GM10266 (cell line): ENCODE results near the gene MTHFS.
"Not testable (repeated sequence)": the region's sequence is repeated elsewhere in the genome, so short reads cannot be mapped to it uniquely, and the experiment has no call there.

Experiments used
- DNase-seq: peaks from one replicate; pipeline ENCODE4 v3.0.0; 2012; ENCODE audit errors: extremely low spot score
- TF ChIP-seq, protein P1 (sequence below): IDR thresholded peaks from 2 replicates; pipeline ENCODE4 v1.5.1; 2012; ENCODE audit warnings: mild to moderate bottlenecking, low read depth; ENCODE audit not compliant: control insufficient read depth, insufficient read depth; ENCODE audit errors: missing control alignments

Gene MTHFS

DNA sequence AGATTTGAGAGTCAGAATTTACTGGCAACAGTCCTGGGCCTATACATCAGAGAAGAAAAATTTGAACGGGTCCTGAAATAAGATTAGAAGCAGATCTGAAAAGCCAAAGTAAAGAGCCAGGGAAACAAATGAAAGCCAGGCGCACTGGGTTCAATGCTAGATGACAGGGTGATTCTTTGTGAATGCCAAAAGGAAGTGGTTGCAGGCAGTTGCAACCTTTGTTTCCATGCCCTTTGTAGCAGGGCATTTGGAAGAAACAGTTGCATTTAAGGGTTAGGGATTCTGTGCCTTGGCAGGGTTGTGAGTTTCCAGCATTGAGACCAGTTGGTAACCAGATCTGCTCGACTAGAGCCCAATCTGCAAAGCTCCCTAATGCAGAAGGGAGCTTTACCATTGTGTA lies 36.4 kb upstream of the MTHFS start:
- TF ChIP-seq, protein P1, sequence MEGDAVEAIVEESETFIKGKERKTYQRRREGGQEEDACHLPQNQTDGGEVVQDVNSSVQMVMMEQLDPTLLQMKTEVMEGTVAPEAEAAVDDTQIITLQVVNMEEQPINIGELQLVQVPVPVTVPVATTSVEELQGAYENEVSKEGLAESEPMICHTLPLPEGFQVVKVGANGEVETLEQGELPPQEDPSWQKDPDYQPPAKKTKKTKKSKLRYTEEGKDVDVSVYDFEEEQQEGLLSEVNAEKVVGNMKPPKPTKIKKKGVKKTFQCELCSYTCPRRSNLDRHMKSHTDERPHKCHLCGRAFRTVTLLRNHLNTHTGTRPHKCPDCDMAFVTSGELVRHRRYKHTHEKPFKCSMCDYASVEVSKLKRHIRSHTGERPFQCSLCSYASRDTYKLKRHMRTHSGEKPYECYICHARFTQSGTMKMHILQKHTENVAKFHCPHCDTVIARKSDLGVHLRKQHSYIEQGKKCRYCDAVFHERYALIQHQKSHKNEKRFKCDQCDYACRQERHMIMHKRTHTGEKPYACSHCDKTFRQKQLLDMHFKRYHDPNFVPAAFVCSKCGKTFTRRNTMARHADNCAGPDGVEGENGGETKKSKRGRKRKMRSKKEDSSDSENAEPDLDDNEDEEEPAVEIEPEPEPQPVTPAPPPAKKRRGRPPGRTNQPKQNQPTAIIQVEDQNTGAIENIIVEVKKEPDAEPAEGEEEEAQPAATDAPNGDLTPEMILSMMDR = no peak
- DNase-seq = no peak

DNA sequence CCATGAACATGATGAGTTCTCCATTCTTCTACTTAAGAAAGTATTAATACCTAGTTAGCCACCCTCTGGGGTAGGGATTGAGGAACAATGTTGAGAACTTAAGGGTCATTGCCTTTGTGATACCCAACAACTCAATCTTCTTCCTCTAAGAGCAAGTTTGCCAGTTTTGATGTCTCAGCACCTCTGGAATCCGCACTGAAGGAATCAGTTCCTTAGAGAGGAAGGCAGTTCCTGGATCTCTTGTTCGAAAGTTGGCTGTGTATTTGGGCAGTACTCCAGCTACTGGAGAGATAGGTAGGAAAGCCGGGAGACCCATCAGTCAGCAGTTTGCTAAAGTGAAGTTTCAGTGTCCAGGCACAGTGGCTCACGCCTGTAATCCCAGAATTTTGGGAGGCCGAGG lies 35.6 kb upstream of the MTHFS start:
- no peak for DNase-seq
- TF ChIP-seq, protein P1 = no peak

DNA sequence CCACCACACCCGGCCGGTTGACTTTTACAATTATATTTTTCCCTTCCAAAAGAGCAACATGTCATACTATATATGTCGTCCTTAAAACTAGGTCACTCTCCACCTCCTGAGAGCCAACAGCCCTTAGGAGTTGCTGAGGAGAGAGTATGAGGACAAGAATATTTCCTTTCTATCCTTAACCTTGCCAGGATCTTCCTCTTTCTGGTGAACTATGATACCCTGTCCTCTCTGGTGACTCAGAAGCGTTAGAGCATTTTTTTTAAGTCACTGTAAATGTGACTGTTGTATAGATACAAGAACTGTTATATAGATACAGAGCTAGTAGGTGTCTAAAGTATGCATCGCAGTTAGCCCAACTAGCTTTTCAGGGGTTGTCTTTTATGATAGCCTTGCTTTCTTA lies 33.7 kb upstream of the MTHFS start:
- TF ChIP-seq, protein P1 = no peak
- DNase-seq = no peak

DNA sequence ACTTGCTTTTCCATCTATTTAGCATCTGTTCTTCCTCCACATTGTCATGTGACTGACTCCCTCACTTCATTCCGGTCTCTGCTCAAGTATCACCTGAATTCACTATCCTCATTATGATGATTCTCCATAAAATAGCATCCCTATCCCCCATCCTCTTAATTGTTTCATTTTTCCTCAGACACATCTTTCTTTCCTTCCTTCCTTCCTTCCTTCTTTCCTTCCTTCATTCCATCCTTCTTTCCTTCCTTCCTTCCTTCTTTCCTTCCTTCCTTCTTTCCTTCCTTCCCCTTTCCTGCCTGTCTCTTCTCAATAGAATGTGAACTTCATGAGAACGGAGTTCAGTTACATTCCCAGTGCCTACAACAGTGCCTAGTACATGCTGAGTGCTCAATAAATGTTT lies 32.6 kb upstream of the MTHFS start:
- TF ChIP-seq, protein P1 = no peak
- DNase-seq = no peak

DNA sequence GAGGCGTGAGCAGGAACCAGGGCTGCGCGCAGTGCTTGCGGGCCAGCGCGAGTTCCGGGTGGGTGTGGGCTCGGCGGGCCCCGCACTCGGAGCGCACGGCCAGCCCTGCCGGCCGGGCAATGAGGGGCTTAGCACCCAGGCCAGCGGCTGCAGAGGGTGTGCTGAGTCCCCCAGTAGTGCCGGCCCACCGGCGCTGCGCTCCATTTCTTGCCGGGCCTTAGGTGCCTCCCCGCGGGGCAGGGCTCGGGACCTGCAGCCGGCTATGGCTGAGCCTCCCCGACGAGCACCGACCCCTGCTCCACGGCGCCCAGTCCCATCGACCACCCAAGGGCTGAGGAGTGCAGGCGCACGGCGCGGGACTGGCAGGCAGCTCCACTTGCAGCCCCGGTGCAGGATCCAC lies 29.3 kb upstream of the MTHFS start:
- DNase-seq = not testable (repeated sequence)

DNA sequence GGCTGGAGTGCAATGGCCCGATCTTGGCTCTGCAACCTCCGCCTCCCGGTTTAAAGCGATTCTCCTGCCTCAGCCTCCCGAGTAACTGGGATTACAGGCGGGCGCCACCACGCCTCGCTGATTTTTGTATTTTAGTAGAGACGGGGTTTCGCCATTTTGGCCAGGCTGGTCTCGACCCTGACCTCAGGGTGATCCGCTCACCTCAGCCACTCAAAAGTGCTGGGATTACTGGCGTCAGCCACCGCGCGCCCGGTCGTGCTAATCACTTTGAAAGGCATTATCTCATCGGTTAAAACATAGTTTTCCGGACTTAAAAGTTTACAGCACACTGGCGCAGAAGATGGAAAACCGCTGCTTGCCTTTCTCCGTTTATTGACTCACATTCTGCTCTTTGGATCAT lies 27.6 kb upstream of the MTHFS start:
- TF ChIP-seq, protein P1 = no peak
- no peak for DNase-seq

DNA sequence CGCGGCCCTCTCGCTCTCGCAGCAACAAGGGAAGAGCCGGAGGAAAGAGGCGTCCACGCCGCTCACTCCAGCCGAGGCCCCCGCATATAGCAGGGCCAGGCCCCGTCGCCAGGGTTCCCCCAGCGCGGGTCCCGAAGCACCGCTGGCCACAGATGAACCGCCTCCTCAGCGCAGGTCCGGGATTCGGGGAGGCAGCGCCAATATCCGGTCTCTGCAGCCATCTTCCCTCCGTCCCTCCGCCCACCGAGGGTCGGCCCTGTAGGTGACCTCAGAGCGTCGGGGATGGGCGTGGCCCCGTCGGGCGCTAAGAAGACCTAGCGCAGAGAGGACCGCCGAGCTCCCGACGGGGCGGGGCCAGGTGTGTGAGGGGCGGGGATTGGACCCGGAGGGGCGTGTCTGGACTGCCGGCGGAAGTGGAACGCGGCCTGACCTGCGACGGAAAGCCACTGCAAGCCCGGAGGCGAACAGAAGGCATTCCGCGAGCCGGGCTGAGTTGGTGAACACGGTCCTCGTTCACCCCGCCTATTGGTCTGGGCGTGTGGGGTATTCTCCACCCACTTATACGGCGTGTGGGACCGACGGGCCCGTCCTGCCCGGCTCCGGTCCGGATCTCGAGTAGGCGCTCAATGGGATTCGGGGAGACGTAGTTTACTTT lies 26.8 kb upstream of the MTHFS start:
- TF ChIP-seq, protein P1 = no peak
- peak; percentile 99 for DNase-seq

DNA sequence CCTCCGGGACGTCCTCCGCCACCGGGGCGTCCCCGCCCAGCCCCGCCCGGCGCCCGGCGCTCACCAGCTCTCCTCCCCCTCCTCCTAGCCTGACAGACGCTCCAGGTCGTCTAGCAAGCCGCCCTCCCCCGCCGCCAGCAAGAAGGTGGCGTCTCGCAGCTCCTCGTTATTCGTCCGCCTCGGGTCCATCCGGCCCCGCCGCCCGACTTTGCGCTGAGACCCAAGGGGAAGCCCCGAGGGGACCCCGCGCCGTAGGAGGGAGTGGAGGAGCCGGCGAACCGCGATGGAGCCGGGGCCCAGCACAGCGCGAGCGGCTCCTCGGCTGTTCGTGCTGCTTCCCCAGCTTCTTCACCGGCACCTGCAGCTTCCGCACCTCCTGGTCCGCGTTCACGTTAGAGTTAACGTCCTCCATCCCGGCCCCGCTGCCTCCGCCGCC lies 26.3 kb upstream of the MTHFS start:
- peak; percentile 89 for DNase-seq

More for the DNA sequence above, 26.3 kb upstream of the MTHFS start:
- TF ChIP-seq, protein P1 = no peak
